Tibial nerve (tissue), 4 donors: ENCODE results near the gene MSANTD1. TPM values are rescaled to one million over a fixed set of nuclear protein-coding genes. Genes with fewer than 3 reads are reported as not detected.

Experiments
- DNase-seq, 2 donors: peaks; one replicate each; pipeline ENCODE4 v3.0.0-alpha.2; 2019; ENCODE audit warnings: low spot score in 2 of 2
- H3K27ac ChIP-seq, 4 donors: fragments of 200-600 bp; sonication (generic) in 3 of 4; one replicate each; pipeline ENCODE4 v1.5.1; 2017 to 2019; ENCODE audit warnings: mild to moderate bottlenecking in 1 of 4
- H3K27me3 ChIP-seq, 2 donors: fragments of 200-600 bp; sonication (generic) in 1 of 2; one replicate each; pipeline versions ENCODE4 v1.5.1 to v1.6.0; 2017 to 2019
- H3K36me3 ChIP-seq, 3 donors: fragments of 200-600 bp; sonication (generic); one replicate each; pipeline ENCODE4 v1.5.1; 2018 to 2019
- H3K4me1 ChIP-seq, 4 donors: fragments of 200-600 bp; sonication (generic) in 3 of 4; one replicate each; pipeline ENCODE4 v1.5.1; 2017 to 2019
- H3K4me3 ChIP-seq, 4 donors: fragments of 200-600 bp; sonication (generic) in 3 of 4; one replicate each; pipeline ENCODE4 v1.5.1; 2017 to 2019; ENCODE audit warnings: mild to moderate bottlenecking in 1 of 4, moderate library complexity in 1 of 4
- H3K9me3 ChIP-seq, 4 donors: fragments of 200-600 bp; sonication (generic) in 3 of 4; one replicate each; pipeline ENCODE4 v1.5.1; 2017 to 2019
- EP300 ChIP-seq, 2 donors: sonication (generic); formaldehyde crosslinking; IDR thresholded peaks; one replicate each; pipeline ENCODE4 v1.6.1; 2017; ENCODE audit warnings: antibody characterized with exemption in 2 of 2, mild to moderate bottlenecking in 1 of 2
- POLR2A ChIP-seq, 2 donors: fragments of 450-650 bp; IDR thresholded peaks; one replicate each; pipeline ENCODE4 v1.6.1; 2017; ENCODE audit warnings: antibody characterized with exemption in 2 of 2, mild to moderate bottlenecking in 2 of 2, moderate library complexity in 2 of 2
- WGBS, 2 donors: methylation state at CpG; one replicate each; pipeline ENCODE4 v1.1.5; 2018; 5-methylcytosine and 5-hydroxymethylcytosine counted together
- total RNA-seq, 4 donors: library from RNA; depleted of rRNA; stranded (reverse); fragments of >200 nt; gene quantifications; one replicate each; pipeline ENCODE4 v1.1.0, GENCODE V29; 2016
- TF ChIP-seq, protein P1 (sequence below), 5 experiments: fragments of 200-600 bp in 3 of 5; fragments of 450-650 bp in 2 of 5; sonication (generic) in 3 of 5; IDR thresholded peaks; one replicate each; pipeline ENCODE4 v1.5.1; 2016 to 2019; ENCODE audit warnings: antibody characterized with exemption in 5 of 5, mild to moderate bottlenecking in 3 of 5, moderate library complexity in 2 of 5

MSANTD1 gene
- total RNA-seq, 4 donors from 2014 or later = 1.2 to 2.0 (median 1.4) TPM

- TF ChIP-seq EP300 (IDR thresholded peaks at IDR 0.05) = peak in 1 of 2 donors; percentile 15
- TF ChIP-seq, protein P1, sequence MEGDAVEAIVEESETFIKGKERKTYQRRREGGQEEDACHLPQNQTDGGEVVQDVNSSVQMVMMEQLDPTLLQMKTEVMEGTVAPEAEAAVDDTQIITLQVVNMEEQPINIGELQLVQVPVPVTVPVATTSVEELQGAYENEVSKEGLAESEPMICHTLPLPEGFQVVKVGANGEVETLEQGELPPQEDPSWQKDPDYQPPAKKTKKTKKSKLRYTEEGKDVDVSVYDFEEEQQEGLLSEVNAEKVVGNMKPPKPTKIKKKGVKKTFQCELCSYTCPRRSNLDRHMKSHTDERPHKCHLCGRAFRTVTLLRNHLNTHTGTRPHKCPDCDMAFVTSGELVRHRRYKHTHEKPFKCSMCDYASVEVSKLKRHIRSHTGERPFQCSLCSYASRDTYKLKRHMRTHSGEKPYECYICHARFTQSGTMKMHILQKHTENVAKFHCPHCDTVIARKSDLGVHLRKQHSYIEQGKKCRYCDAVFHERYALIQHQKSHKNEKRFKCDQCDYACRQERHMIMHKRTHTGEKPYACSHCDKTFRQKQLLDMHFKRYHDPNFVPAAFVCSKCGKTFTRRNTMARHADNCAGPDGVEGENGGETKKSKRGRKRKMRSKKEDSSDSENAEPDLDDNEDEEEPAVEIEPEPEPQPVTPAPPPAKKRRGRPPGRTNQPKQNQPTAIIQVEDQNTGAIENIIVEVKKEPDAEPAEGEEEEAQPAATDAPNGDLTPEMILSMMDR (IDR thresholded peaks at IDR 0.05) = no peak
- no peak for DNase-seq
- peaks cover 0 to 76% (median 2%) of the 10 kb centered on the region in 3 donors for H3K36me3 ChIP-seq
- H3K27me3 ChIP-seq = no peaks in the 10 kb centered on the region
- H3K4me1 ChIP-seq = peaks cover 0 to 22% (median 11%) of the 10 kb centered on the region in 4 donors
- no peaks in the 10 kb centered on the region for H3K9me3 ChIP-seq
- no peak overlapping the region for H3K4me3 ChIP-seq
- H3K27ac ChIP-seq = no peak overlapping the region
- WGBS, 2 donors = 83 to 91% methylated on average over 5 of the region's 5 CpGs
These were observed 41.4 kb upstream of the MSANTD1 start for GRCh38 chr4:3207531-3208037.

GRCh38 chr4:3208826-3209225 is 40.1 kb upstream of the MSANTD1 start:
- Histone ChIP-seq H3K36me3 (peaks cover 0 to 85% (median 15%) of the 10 kb centered on the region in 3 donors), H3K4me1 (peaks cover 0 to 10% (median 4%) of the 10 kb centered on the region in 4 donors), H3K9me3 (no peaks in the 10 kb centered on the region), H3K4me3 (no peak overlapping the region), H3K27ac (no peak overlapping the region), H3K27me3 (no peaks in the 10 kb centered on the region)
- DNase-seq = no peak
- TF ChIP-seq POLR2A (IDR thresholded peaks at IDR 0.05) = no peak
- TF ChIP-seq, protein P1 (IDR thresholded peaks at IDR 0.05) = no peak
- TF ChIP-seq EP300 (IDR thresholded peaks at IDR 0.05) = no peak
- 96 to 97% methylated on average over 14 of the region's 14 CpGs for WGBS, 2 donors

DNA sequence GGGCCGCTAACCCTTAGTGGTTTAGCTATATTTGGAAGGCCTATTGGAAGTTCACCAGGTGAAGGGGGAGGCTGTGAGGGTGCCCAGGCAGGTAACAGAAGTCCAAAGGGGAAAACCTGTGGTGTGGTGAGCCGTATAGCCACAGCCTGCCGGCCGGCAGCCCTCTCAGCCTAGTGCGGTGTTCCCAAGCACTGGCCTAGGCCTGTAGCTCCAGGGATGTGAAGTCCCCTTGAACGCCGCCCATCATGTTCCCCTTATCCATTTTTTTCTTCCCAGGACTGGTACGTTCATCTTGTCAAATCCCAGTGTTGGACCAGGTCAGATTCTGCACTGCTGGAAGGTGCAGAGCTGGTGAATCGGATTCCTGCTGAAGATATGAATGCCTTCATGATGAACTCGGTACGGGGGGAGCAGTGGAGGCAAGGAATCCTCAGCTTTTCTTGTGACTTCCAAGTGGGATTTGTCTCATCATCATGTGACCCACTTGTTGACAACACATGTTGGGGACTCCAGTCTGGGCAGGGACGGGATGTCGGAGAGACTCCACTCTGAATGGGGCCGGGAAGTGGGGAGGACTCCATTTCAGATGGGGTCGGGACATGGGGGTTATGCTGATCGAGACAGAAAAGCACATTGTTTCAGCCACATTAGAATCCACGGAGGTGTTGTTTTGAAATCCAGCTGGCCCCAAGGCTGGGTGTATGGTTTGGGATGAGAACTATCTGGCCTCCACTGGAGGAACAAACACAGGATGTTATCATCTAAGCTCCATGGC is 39.2 kb upstream of the MSANTD1 start:
- no peak overlapping the region for H3K27ac ChIP-seq
- TF ChIP-seq, protein P1 (IDR thresholded peaks at IDR 0.05) = no peak
- TF ChIP-seq EP300 (IDR thresholded peaks at IDR 0.05) = no peak
- no peak for TF ChIP-seq POLR2A (IDR thresholded peaks at IDR 0.05)
- no peak for DNase-seq
- no peak overlapping the region for H3K4me3 ChIP-seq
- WGBS, 2 donors = 93 to 96% methylated on average over 17 of the region's 17 CpGs
- no peaks in the 10 kb centered on the region for H3K27me3 ChIP-seq
- peaks cover 0 to 1% (median 0%) of the 10 kb centered on the region in 4 donors for H3K4me1 ChIP-seq
- peaks cover 0 to 85% (median 20%) of the 10 kb centered on the region in 3 donors for H3K36me3 ChIP-seq
- no peaks in the 10 kb centered on the region for H3K9me3 ChIP-seq

DNA sequence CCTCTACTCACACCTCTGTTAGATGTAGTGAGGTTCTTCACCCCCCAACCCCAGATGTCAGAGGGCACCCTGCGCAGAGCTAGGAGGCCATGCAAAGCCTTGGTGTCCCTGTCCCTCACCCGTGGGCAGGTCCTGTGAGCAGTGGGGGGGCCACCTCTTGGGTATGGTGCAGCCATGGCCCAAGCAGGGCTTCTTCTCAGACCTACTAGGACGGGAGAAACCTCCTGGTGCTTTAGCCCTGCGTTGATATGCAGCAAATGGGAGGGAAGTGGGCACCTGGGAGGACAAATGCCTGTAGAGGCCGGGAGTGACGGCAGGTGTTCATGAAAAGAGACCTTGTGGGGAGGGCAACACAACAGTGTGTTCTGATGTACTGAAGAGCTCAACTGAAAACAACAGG is 38.5 kb upstream of the MSANTD1 start:
- Histone ChIP-seq H3K36me3 (peaks cover 0 to 91% (median 21%) of the 10 kb centered on the region in 3 donors), H3K4me1 (no peaks in the 10 kb centered on the region), H3K4me3 (no peak overlapping the region), H3K9me3 (no peaks in the 10 kb centered on the region), H3K27ac (no peak overlapping the region), H3K27me3 (no peaks in the 10 kb centered on the region)
- no peak for DNase-seq
- TF ChIP-seq, protein P1 (IDR thresholded peaks at IDR 0.05) = no peak
- TF ChIP-seq EP300 (IDR thresholded peaks at IDR 0.05) (no peak), POLR2A (IDR thresholded peaks at IDR 0.05) (no peak)
- 90 to 95% methylated on average over 6 of the region's 6 CpGs for WGBS, 2 donors

- 95 to 96% methylated on average over 8 of the region's 8 CpGs for WGBS, 2 donors
- no peak overlapping the region for H3K27ac ChIP-seq
- peaks cover 0 to 91% (median 27%) of the 10 kb centered on the region in 3 donors for H3K36me3 ChIP-seq
- H3K27me3 ChIP-seq = no peaks in the 10 kb centered on the region
- H3K4me1 ChIP-seq = no peaks in the 10 kb centered on the region
- no peak for TF ChIP-seq EP300 (IDR thresholded peaks at IDR 0.05)
- TF ChIP-seq POLR2A (IDR thresholded peaks at IDR 0.05) = no peak
- TF ChIP-seq, protein P1 (IDR thresholded peaks at IDR 0.05) = no peak
- no peak overlapping the region for H3K4me3 ChIP-seq
- no peak for DNase-seq
- no peaks in the 10 kb centered on the region for H3K9me3 ChIP-seq
These were observed 37.1 kb upstream of the MSANTD1 start for GRCh38 chr4:3211866-3212265.
